ENCODE measurements around the gene CCSER1.
"Not testable (repeated sequence)": the region's sequence is repeated elsewhere in the genome, so short reads cannot be mapped to it uniquely, and the experiment has no call there.

CCSER1 gene

DNA sequence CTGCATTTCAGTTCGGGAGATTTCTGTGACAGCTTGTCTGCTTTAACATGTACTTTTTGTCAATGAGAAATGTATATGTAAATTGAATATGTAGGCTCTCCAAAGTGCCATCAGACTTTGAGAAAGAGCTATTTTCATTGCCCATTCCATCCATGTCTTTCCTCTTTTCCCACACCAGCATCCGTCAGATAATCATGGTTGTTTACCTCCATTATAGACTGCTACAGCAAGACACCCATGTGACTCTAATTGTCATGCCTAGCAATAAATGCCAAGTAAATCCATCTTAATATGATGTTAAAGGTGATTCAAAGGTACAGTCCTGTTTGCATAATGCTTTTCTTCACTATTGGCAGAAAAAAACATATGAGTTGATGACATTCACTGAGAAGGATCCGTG, 1157.3 kb downstream of the CCSER1 start:
- no peak for DNase-seq (ENCODE audit: low read depth)

DNA sequence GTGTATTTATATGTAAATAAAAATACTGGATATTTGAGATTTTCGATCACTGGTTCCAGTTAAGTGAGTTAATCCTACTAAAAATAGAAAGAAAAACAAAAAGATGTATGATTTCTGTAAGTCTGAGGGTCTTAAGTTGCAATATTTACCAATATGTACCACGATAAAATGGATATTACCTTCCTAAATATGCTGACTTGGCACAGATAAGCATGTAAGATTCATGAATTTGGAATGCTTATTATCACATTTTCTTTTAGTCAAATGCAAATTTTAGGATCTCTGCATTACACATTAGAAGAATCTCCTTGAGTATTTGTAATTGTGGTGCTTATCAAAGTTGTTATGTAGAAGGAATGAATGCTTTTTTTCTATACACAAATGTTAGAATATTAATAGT, 1158.3 kb downstream of the CCSER1 start:
- DNase-seq (ENCODE audit: low read depth) = no peak

DNA sequence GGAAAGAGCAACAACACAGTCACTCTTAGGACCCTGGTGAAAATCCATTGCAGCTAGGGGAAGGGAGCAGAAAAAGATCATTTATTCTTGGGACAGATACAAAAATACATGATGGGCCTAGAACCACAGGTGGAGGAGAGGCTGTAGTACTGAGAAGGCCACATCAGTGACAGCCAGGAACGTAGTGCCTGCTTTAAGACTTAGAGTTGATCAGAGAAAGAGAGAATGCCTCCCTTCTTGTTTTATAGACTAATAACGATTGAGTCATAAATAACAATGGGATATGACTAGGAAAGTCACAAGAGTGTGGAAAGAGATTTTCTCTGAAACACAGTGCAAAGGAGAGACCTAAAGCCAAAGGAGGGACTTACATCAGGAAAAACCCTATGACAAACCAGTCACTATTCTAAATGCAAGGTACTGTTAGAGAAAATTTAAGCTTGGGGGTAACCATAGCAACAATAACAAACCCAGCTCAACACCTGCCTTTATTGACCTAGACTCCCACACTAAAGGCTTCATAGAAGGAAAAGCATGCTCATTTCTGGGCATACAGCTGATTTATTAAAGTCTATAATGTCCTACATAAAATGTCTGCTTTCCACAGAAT, 1161.6 kb downstream of the CCSER1 start:
- DNase-seq (ENCODE audit: low read depth) = no peak

DNA sequence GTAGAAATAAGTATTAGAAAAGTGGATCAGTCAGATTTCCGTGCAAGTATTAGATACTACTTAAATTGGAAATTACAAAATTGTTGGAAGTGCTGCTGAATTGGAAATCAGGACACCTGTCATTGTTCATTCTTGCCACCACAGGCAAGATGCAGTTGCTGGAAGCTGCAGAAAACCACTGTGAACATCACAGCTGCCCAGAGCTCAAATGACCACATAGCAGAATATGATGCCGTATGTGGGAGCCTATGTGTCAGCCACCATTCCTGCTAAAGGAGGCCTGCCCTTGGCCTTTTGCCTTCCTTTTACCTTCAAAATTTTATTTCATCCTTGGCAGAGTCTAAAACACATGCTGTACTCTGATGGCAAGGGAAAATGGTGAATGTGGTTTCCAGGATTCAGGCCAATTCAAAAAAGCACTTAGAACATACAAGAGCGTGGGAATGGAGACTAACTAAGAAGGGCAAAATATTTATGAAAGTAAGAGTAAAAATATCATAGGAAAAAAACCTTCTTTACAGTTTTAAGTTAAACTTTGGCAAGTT, 1171.0 kb downstream of the CCSER1 start:
- no peak for DNase-seq (ENCODE audit: low read depth)

DNA sequence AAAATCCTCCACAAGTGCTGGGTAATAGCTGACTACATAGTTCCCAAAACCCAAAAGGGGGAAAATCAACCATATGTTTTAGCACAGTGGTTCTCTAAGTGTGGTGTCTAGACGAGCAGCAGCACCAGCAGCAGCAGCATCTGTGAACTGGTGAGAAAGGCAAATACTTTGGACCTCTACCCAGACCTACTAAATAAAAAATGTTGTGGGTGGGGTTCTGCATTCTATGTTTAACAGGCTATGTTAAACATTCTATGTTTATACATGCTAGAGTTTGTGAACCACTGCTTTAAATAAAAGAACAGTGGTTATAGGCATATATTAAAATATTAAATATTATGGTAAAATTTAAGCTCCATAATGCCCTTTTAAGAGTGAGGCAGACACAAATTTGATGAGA, 1171.6 kb downstream of the CCSER1 start:
- no peak for DNase-seq (ENCODE audit: low read depth)

DNA sequence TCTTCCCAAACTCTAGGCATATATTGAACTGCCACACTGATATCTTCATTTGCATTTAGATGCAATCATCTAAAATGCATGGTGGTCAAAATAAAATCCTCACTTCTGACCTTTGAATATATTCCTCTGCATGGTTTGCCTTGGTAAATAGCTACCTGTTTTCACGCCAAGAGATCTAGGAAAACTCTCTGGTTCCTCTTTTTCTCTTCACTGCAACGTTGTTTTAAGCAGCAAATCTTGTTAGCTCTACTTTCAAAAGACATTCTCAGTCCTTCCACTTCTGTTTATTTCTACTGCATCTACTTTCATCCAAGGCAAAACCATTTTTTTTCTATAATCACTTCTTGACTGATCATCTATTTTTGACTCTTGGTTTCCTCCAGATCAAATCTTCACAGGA, 1174.9 kb downstream of the CCSER1 start:
- no peak for DNase-seq (ENCODE audit: low read depth)

DNA sequence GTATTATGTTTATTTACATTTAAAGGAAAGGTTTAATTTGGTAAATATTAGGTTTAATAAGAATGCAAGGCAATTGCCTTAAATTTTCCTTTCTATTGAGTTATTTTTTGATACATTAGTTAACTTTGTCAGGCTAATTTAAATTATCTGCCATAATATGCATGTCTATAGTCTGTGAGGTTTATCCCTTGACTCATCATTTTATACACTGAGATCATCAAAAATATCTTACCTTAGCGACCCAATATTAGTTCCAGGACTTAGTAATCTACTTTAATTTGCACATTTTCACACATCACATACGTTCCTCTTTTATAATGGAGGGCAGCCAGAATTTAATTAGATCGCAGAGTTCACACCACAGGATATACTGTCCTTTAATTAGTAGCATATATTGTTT, 1177.1 kb downstream of the CCSER1 start:
- DNase-seq (ENCODE audit: low read depth) = no peak

DNA sequence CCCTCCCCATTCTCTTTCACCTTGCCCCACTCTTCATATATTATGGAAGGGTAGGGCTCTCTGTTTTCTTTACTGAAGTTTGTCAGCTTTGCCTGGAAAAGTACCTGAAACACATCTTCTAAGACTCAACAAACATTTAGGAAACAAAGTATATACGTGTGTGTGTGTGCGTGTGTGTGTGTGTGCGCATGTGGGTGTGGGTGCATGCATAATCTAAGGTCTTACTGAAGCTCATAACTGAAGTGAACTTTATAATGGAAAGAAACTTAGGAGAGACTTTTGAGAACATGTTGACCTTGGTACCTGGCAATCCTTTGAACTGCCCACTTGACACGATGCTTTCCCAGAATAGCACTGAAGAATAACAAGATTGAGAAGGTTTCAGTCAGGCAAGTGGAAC, 1190.2 kb downstream of the CCSER1 start:
- DNase-seq (ENCODE audit: low read depth) = no peak

DNA sequence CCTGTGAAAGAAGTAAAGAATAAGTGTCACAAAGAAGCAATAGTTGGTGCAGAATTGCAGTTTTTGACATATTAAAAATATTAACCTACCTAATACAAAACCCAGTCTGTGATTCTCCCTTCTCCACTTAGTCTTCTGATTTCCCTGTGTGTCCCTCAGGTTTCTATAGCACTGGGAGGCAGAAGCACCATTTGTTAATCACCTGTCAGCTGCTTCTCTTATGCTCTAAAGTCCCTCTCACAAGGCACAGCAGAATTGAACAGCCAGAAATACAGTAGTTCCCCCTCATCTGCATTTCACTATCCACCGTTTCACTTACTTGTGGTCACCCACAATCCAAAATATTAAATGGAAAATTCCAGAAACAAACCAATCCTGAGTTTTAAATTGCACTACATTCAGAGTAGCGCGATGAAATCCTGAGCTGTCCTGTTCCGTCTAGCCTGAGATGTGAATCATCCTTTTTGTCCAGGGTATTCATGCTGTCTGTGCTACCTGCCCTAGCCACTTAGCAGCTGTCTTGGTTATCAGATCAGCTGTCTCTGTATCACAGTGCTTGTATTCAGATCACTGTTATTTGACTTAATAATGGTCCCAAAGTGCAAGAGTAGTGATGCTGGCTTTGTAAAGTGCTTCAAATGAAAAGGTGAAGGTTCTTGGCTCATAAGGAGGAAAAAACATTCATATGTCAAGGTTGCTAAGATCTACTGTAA, 1192.5 kb downstream of the CCSER1 start:
- no peak for DNase-seq (ENCODE audit: low read depth)

DNA sequence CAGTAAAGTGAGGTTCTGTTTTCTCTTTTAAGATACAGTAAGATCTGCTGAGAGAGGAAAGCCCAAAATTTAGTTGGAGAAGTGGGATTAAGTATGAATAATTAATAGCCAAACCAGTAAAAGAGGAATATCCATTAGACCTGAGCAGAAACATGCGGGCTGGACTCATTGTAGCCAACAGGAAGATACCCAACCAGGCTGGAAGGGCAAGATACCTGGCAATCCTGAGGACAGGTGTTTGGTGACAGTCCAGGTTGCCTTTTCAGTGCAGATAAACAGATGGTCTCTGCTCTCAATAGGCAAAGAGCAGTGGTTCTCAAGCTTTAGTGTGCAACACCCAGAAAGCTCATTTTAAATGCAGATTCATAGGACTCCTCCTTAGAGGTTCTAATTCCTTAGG, 1195.8 kb downstream of the CCSER1 start:
- no peak for DNase-seq (ENCODE audit: low read depth)

DNA sequence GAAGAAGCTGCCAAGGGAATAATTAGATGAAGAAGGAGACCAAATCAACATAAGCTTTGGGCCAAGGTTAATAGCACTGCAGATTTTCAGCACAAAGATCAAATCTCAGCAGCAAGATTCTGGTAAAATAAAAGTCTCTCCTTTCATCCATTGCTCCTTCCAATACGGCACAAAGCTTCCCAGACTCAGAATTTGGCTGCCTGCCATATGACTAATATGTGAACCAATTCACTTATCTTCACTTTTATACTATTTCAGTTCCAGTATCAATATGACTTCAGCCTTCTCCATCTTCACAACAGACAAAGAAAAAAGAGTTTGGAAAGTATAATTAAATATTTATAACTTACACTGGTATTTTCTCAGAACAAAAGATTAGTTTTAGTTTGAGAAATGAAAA, 1198.3 kb downstream of the CCSER1 start:
- DNase-seq (ENCODE audit: low read depth) = no peak

DNA sequence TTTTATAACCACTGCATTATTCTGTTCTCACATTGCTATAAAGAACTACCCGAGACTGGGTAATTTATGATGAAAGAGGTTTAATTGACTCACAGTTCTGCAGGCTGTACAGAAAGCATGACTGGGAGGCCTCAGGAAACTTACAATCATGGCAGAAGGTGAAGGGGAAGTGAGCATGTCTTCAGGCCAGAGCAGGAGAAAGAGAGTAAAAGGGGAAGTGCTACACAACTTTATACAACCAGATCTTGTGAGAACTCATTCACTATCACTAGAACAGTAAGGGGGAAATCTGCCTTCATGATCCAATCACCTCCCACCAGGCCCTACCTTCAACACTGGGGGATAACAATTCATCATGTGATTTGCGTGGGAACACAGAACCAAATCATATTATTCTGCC, 1199.0 kb downstream of the CCSER1 start:
- not testable (repeated sequence) for DNase-seq (ENCODE audit: low read depth)

DNA sequence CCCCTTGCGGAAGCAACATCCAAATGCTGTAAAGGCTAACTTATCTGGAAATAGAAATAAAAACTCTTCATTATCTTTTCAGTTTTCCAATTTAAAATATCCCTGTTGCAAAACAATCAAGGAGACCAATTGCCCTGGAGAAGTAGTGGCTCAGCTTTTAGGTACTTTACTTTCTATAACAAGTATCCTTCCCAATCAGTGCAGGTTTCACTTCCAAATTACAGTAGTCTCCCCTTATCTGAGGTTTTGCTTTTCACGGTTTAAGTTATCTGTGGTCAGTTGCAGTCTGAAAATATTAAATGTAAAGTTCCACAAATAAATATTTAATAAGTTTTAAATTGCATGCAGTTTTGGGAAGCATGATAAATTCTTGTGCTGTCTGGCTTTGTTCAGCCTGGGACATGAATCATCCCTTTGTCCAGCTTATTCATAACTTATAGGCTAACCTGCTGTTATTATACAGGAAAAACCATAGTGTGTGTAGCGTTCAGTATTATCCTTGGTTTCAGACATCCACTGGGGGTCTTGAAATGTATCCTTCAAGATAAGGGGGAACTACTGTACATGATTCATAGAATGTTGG, 1203.5 kb downstream of the CCSER1 start:
- no peak for DNase-seq (ENCODE audit: low read depth)

DNA sequence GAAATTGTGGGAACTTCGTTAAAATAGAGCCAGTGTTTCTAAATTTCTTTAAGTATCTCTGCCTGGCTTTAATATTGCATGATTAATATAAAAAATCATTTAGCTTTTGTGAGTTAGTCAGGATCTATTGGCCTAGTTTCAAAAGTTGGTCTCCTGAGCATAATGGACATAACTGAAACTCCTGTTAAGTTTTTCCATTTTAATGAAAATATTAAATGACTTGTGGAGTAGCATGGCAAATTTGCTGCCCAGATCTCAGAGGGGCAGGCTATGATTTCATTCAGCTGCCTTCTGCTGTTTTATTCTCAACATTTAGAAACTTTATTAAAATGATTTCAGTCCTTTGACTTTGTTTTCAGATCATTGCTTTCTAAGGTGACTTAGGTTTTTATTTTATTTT, 1213.6 kb downstream of the CCSER1 start:
- DNase-seq (ENCODE audit: low read depth) = no peak

DNA sequence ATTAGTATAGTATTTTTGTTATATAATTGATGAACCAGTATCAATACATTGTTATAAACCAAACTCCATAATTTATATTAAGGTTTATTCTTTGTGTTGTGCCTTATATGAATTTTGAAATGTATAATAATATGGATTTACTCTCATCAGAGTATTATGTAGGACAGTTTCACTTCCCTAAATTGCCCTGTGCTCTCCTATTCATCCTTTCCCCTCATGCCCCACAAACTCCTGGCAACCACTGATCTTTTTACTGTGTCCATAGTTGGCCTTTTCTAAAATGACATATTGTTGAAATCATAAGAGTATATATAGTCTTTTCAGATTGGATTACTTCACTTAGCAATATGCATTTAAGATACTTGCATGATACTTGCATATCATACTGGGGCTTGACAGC, 1218.4 kb downstream of the CCSER1 start:
- DNase-seq (ENCODE audit: low read depth) = no peak

DNA sequence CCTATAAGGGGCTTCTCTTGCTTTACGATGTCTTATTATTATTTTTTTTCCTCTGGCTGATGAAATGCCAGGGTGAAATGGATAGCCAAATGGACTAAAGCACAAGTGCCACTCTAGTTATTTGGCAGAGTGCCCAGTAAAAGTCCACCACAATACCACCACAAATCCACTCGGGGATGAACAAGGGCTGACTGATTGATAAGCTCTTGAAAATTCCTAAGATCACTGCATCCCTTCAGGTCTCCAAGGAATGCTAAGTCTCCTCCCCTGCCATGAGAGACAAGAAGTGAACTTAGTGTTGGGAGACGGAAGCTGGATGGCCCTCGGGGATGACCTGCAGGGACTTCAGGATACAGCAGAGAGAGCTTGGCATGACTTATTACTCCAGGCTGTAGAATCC, 1229.3 kb downstream of the CCSER1 start:
- not testable (repeated sequence) for DNase-seq (ENCODE audit: low read depth)

DNA sequence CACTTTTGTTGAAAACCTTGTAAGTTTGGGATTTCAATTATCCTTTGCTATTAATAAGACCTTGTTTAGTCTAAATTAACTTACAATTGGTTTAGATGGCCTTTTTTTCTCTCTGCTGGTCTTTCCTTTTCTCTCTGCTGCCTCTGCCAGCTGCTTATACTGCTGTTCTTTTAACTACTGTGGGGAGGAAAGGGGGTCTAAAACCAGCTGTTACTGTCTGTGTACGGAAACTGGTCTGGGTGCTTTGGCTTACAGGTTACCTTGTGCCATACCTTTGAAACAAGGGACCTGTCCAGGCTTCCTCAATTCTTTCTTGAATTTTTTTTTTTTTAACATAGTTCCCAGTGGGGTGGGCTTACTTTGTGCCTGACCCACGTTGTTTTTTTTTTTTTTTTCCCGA, 1230.8 kb downstream of the CCSER1 start:
- DNase-seq (ENCODE audit: low read depth) = not testable (repeated sequence)

DNA sequence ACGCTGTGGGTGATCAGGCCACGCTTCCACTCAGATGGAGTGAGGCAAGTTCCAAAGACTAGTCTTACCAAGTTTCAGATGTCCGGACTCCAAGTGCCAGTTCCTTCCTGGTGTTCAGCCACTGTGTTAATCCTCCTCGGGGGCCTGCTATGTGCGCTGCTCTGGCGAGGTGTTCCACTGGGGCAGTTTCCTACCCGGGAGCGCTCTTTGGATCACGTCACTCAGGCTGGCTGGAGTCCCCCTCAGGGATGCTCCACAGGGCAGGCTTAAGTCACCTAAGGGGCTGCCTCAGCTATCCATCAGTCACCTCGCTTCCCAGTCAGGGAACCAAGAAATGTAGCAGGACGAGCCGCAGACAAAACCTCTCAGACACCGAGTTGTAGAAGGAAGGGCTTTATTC, 1231.4 kb downstream of the CCSER1 start:
- DNase-seq (ENCODE audit: low read depth) = not testable (repeated sequence)

DNA sequence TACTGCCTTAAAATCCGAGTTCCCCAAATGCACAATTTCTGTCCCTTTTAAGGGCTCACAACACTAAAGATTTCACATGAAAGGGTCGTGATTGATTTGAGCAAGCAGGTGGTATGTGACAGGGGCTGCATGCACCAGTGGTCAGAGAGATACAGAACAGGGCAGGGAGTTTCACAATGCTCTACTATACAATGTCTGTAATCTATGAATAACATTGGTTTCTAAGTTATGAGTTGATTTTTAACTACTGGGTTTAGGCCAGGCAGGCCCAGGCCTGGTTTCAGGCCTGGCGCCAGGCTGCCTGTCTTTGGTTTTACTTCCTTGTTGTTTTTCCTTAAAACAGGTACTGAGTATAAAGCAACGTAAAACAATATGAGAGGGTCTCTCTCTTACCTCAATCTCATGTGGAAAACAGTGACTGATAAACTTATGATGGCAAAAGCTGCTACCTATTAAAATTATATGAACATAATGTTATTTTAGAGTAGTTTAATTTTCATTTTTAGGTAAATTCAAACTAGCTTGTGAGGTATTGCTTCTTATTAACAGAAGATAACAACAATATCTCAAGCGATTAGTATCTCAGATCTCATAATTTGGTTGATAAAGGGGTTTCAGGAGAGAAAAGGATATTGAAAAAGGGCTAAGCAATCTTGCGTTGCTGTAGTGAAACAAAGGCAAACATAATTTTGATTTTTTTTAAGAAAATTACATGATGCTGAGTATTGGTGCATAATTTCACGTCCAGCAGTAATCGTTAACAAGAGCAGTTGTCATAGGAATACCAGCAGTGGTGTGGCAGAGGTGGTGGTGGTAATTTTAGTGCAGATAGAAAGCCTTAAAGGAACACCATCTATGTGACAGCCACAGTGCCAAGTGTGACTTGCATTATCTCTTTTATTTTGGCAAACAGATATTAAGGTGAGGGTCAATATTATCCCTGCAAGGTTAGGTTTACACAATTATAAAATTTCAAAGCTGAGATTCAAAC, 1232.1 kb downstream of the CCSER1 start:
- no peak for DNase-seq (ENCODE audit: low read depth)

DNA sequence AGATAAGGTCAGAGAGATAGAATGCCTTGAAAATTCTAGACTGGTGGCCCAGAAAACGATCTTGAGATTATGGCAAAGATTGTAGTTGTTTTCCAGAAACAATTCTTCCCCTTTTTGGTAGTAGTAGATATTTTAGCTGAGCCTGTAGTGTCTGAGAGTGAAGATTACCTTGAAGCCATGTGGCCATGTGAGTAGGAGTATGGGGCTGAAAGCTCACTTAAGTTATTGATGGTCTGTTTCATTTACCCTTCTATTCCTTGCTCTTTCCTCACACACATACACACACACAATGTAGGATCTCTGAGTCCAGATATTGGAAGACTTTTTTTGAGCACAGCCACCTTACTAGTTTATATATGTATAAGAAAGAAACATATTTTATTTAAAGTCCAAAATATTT, 1234.9 kb downstream of the CCSER1 start:
- DNase-seq (ENCODE audit: low read depth) = no peak

DNA sequence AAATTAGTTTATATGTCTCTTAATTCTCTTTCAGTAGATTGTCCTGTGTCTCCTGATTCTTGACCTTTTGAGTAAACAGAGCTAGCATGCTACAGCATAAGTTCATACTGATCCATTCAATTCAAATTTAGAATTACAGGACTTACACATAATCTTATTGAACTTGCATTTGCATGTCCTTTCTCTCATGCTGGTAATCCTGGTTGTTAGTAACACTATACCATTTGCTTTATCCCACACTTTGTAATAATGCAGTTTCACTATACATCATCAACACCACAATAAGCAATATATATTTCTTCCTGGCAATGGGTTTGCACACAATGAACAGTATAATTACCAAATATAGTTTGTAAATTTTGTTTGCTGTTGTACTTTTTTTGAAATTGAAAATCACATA, 1239.4 kb downstream of the CCSER1 start:
- DNase-seq (ENCODE audit: low read depth) = no peak

DNA sequence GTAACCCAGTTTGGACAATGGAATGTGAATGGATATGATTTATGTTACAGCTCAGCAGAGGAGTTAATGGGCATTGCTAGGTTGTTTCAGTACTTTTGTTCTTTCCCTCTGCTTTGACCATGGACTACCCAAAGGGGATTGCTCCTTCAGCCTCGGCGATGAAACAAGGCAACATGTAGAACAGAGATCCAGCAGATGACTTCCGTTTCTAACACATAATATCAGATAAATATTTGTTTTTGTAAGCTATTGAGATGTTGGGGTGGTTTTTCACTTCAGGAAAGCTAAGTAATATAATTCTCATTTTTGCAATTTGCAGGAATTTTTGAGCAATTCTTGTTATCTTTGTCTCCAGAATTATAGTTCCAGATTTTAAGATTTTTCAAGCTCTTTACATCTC, 1241.9 kb downstream of the CCSER1 start:
- DNase-seq (ENCODE audit: low read depth) = no peak

Measured in T-helper 22 cell (primary cell).